H1 (cell line): ENCODE data around the gene NEURL1. TPM values are rescaled to one million over a fixed set of nuclear protein-coding genes. Genes with fewer than 3 reads are reported as not detected.

Source experiments
- CTCF ChIA-PET: fragments of 300-600 bp; sonication (Branson Sonifier 250); formaldehyde crosslinking; loops from one replicate; lab custom pipeline; 2021; ENCODE audit not compliant: partially characterized antibody; lab: Charles Lee
- POLR2A ChIA-PET: fragments of 300-600 bp; sonication (Branson Sonifier 250); formaldehyde crosslinking; loops from one replicate; lab custom pipeline; 2021; ENCODE audit warnings: inconsistent platforms; ENCODE audit not compliant: partially characterized antibody; lab: Charles Lee
- DNase-seq, 2 experiments: peaks; one replicate each; pipeline versions ENCODE4 v3.0.0 to v3.0.0-alpha.2; 2010 to 2022; ENCODE audit warnings: low spot score in 2 of 2, low read depth in 1 of 2, mixed read lengths in 1 of 2
- FAIRE-seq: peaks from 2 replicates; lab custom pipeline; 2011; peaks lifted over from hg19 to GRCh38; lab: Jason Lieb, UNC
- H2AFZ ChIP-seq: 2 replicates; pipeline ENCODE4 v1.8.1; 2012; ENCODE audit warnings: low read length, inconsistent platforms
- H2AK5ac ChIP-seq: 2 replicates; pipeline ENCODE4 v1.6.1; 2013; ENCODE audit warnings: low read depth, low read length
- H2BK120ac ChIP-seq: replicated peaks from 2 replicates; pipeline ENCODE3; 2013; ENCODE audit warnings: low read depth, low read length, inconsistent platforms
- H2BK12ac ChIP-seq: 2 replicates; pipeline ENCODE4 v1.6.1; 2013; ENCODE audit warnings: low read depth, low read length
- H2BK15ac ChIP-seq: 2 replicates; pipeline ENCODE4 v1.6.1; 2013; ENCODE audit warnings: low read length
- H2BK20ac ChIP-seq: 2 replicates; pipeline ENCODE4 v1.6.1; 2013; ENCODE audit warnings: low read length
- H2BK5ac ChIP-seq: 2 replicates; pipeline ENCODE4 v1.6.1; 2013; ENCODE audit warnings: low read depth, low read length
- H3K14ac ChIP-seq: 2 replicates; pipeline ENCODE4 v1.6.1; 2013; ENCODE audit warnings: inconsistent platforms; ENCODE audit not compliant: insufficient read length
- H3K18ac ChIP-seq: 2 replicates; pipeline ENCODE4 v1.6.1; 2013; ENCODE audit warnings: low read length; ENCODE audit errors: extremely low read depth
- H3K23ac ChIP-seq: 2 replicates; pipeline ENCODE4 v1.6.1; 2013; ENCODE audit warnings: inconsistent platforms; ENCODE audit not compliant: insufficient read length
- H3K23me2 ChIP-seq: 2 replicates; pipeline ENCODE4 v1.6.1; 2013; ENCODE audit warnings: low read depth, low read length
- H3K27ac ChIP-seq: 2 replicates; pipeline ENCODE4 v1.6.1; 2011; ENCODE audit warnings: low read depth, low read length, inconsistent platforms
- H3K27me3 ChIP-seq, 4 experiments: replicated peaks in 1 of 4; 1 replicate in 1 of 4; 2 replicates in 3 of 4; pipeline versions ENCODE4 v1.6.1 to v1.8.1; 2011 to 2013; ENCODE audit warnings: low read length in 3 of 4, mild to moderate bottlenecking in 3 of 4, inconsistent platforms in 2 of 4, mixed read lengths in 2 of 4, moderate library complexity in 1 of 4; ENCODE audit not compliant: control insufficient read depth in 3 of 4, insufficient read depth in 3 of 4; ENCODE audit errors: extremely low read depth in 1 of 4
- H3K36me3 ChIP-seq, 4 experiments: 2 replicates each; pipeline versions ENCODE4 v1.6.1 to v1.8.1; 2011 to 2013; ENCODE audit warnings: mild to moderate bottlenecking in 4 of 4, low read length in 3 of 4, moderate library complexity in 2 of 4, control low read depth in 1 of 4, inconsistent platforms in 1 of 4; ENCODE audit not compliant: insufficient read depth in 4 of 4, control insufficient read depth in 2 of 4
- H3K4ac ChIP-seq: replicated peaks from 2 replicates; pipeline ENCODE3; 2013; ENCODE audit warnings: low read length, low read depth, mixed read lengths, inconsistent platforms; ENCODE audit not compliant: insufficient read length
- H3K4me1 ChIP-seq, 4 experiments: replicated peaks in 1 of 4; 1 replicate in 1 of 4; 2 replicates in 3 of 4; pipeline versions ENCODE4 v1.6.1 to v1.8.1; 2011 to 2013; ENCODE audit warnings: low read length in 3 of 4, inconsistent platforms in 2 of 4, mixed read lengths in 1 of 4; ENCODE audit not compliant: insufficient read depth in 4 of 4, control insufficient read depth in 3 of 4
- H3K4me2 ChIP-seq, 2 experiments: 2 replicates each; pipeline versions ENCODE4 v1.6.1 to v1.8.1; 2011 to 2013; ENCODE audit warnings: low read depth in 2 of 2, low read length in 2 of 2, control low read depth in 1 of 2, inconsistent platforms in 1 of 2, mild to moderate bottlenecking in 1 of 2; ENCODE audit not compliant: insufficient read depth in 1 of 2
- H3K4me3 ChIP-seq, 4 experiments: fragments of 200-600, 300-600 bp in 1 of 4; sonication (generic), shearing (Covaris generic), sonication (Bioruptor Twin) in 1 of 4; 2 replicates each; pipeline versions ENCODE4 v1.5.1 to v1.8.1; 2011 to 2016; ENCODE audit warnings: low read length in 4 of 4, low read depth in 3 of 4, control low read depth in 2 of 4, inconsistent platforms in 2 of 4, mild to moderate bottlenecking in 2 of 4, mixed read lengths in 1 of 4, moderate library complexity in 1 of 4; ENCODE audit not compliant: insufficient read depth in 2 of 4; ENCODE audit errors: extremely low read depth in 1 of 4
- H3K56ac ChIP-seq: replicated peaks from 2 replicates; pipeline ENCODE3; 2013; ENCODE audit warnings: low read depth, mild to moderate bottlenecking, mixed read lengths, low read length, inconsistent platforms; ENCODE audit not compliant: insufficient read length
- H3K79me1 ChIP-seq: 2 replicates; pipeline ENCODE4 v1.6.1; 2013; ENCODE audit warnings: low read depth, low read length, control low read depth
- H3K79me2 ChIP-seq, 2 experiments: 2 replicates each; pipeline versions ENCODE4 v1.6.1 to v1.8.1; 2012 to 2013; ENCODE audit warnings: low read length in 2 of 2, mild to moderate bottlenecking in 2 of 2, inconsistent platforms in 1 of 2; ENCODE audit not compliant: insufficient read depth in 2 of 2, control insufficient read depth in 1 of 2
- H3K9ac ChIP-seq, 4 experiments: replicated peaks in 1 of 4; 1 replicate in 1 of 4; 2 replicates in 3 of 4; pipeline versions ENCODE4 v1.6.1 to v1.8.1; 2011 to 2013; ENCODE audit warnings: low read depth in 3 of 4, low read length in 3 of 4, control low read depth in 2 of 4, mild to moderate bottlenecking in 2 of 4, moderate library complexity in 2 of 4, inconsistent platforms in 1 of 4; ENCODE audit errors: extremely low read depth in 1 of 4
- H3K9me3 ChIP-seq, 2 experiments: 2 replicates each; pipeline versions ENCODE4 v1.6.1 to v1.8.1; 2012 to 2013; ENCODE audit warnings: mild to moderate bottlenecking in 2 of 2, moderate library complexity in 2 of 2, control low read depth in 1 of 2, inconsistent platforms in 1 of 2, low read depth in 1 of 2, low read length in 1 of 2, mixed read lengths in 1 of 2; ENCODE audit not compliant: insufficient read depth in 2 of 2
- H4K20me1 ChIP-seq, 2 experiments: replicated peaks in 1 of 2; 2 replicates each; pipeline versions ENCODE3 to v1.8.1; 2011 to 2013; ENCODE audit warnings: inconsistent platforms in 2 of 2, low read length in 2 of 2, mild to moderate bottlenecking in 1 of 2; ENCODE audit not compliant: insufficient read depth in 2 of 2, control insufficient read depth in 1 of 2
- H4K5ac ChIP-seq: 2 replicates; pipeline ENCODE4 v1.6.1; 2013; ENCODE audit warnings: low read length, low read depth, mixed read lengths, inconsistent platforms; ENCODE audit not compliant: insufficient read length
- H4K8ac ChIP-seq: 2 replicates; pipeline ENCODE4 v1.8.0; 2013; ENCODE audit warnings: mild to moderate bottlenecking, moderate library complexity, low read length, inconsistent platforms; ENCODE audit not compliant: insufficient read depth; ENCODE audit errors: extremely low read depth
- H4K91ac ChIP-seq: replicated peaks from 2 replicates; pipeline ENCODE3; 2013; ENCODE audit warnings: low read length, mixed read lengths, inconsistent platforms; ENCODE audit not compliant: insufficient read length
- BACH1 ChIP-seq: IDR thresholded peaks from 2 replicates; pipeline ENCODE4 v1.6.1; 2012; ENCODE audit warnings: low read length, improper control_type of control experiment
- BCL11A ChIP-seq, 2 experiments: IDR thresholded peaks; one replicate each; pipeline ENCODE4 v1.6.1; 2011; ENCODE audit warnings: low read depth in 2 of 2, low read length in 2 of 2, mild to moderate bottlenecking in 2 of 2
- CHD1 ChIP-seq: IDR thresholded peaks from 2 replicates; pipeline ENCODE4 v1.6.1; 2012; ENCODE audit warnings: low read depth, low read length, improper control_type of control experiment
- KDM4A ChIP-seq: IDR thresholded peaks from one replicate; pipeline ENCODE4 v1.7.1; 2012; ENCODE audit warnings: low read depth, mild to moderate bottlenecking, moderate library complexity, low read length, inconsistent platforms; ENCODE audit not compliant: severe bottlenecking
- RNF2 ChIP-seq: fragments of 200-900, 300-1000 bp; sonication (generic); IDR thresholded peaks from 2 replicates; pipeline ENCODE4 v1.7.1; 2016; ENCODE audit warnings: borderline replicate concordance, low read depth, mild to moderate bottlenecking, antibody characterized with exemption, low read length; ENCODE audit not compliant: poor library complexity, severe bottlenecking; ENCODE audit errors: missing control alignments
- SIX5 ChIP-seq: IDR thresholded peaks from 2 replicates; pipeline ENCODE4 v1.6.1; 2011; ENCODE audit warnings: mild to moderate bottlenecking, low read depth, low read length
- SP1 ChIP-seq: IDR thresholded peaks from 2 replicates; pipeline ENCODE4 v1.6.1; 2011; ENCODE audit warnings: low read depth, low read length
- SP4 ChIP-seq: IDR thresholded peaks from 2 replicates; pipeline ENCODE4 v1.6.1; 2012; ENCODE audit warnings: low read length, inconsistent platforms
- TEAD4 ChIP-seq: IDR thresholded peaks from 2 replicates; pipeline ENCODE4 v1.6.1; 2012; ENCODE audit warnings: low read depth, low read length, inconsistent platforms, mixed read lengths
- WGBS, 2 experiments: shearing (Covaris generic) in 1 of 2; methylation state at CpG; one replicate each; pipeline versions ENCODE4 v1.1.6 to v1.1.7; 2013 to 2015; ENCODE audit warnings: low lambda C conversion rate in 2 of 2, mixed read lengths in 2 of 2, inconsistent platforms in 1 of 2, low coverage in 1 of 2, missing lambda C conversion rate in 1 of 2; ENCODE audit not compliant: insufficient replicate concordance in 2 of 2, insufficient coverage in 1 of 2, insufficient read length in 1 of 2; ENCODE audit errors: extremely low coverage in 1 of 2, missing lambda C conversion rate in 1 of 2; 5-methylcytosine and 5-hydroxymethylcytosine counted together
- polyA plus RNA-seq, 7 experiments: library from polyadenylated mRNA; depleted of rRNA in 3 of 7; stranded (reverse) in 5 of 7; unstranded in 2 of 7; fragments of >200 nt in 5 of 7; fragments of 200-250 nt in 2 of 7; gene quantifications; 1 replicate in 5 of 7; 2 replicates in 1 of 7; 4 replicates in 1 of 7; pipeline versions ENCODE4 v1.2.1 to v1.2.3, GENCODE V29; 2011 to 2013; ENCODE audit warnings: missing spikeins in 2 of 7, mixed read lengths in 2 of 7
- total RNA-seq: library from RNA; stranded (reverse); fragmentation: NEBNext Ultra II Directional; extraction: Animal tissue kit (Norgen Biotek cat#: 25700); gene quantifications from 2 replicates; pipeline ENCODE4 v1.2.1, GENCODE V29; 2021

Gene NEURL1
- total and polyA plus RNA-seq, 2 of the 8 experiments (the other 6 are each of a cell fraction or from before 2014, with no cell fraction given), result 0.54 to 0.58 TPM

DNA sequence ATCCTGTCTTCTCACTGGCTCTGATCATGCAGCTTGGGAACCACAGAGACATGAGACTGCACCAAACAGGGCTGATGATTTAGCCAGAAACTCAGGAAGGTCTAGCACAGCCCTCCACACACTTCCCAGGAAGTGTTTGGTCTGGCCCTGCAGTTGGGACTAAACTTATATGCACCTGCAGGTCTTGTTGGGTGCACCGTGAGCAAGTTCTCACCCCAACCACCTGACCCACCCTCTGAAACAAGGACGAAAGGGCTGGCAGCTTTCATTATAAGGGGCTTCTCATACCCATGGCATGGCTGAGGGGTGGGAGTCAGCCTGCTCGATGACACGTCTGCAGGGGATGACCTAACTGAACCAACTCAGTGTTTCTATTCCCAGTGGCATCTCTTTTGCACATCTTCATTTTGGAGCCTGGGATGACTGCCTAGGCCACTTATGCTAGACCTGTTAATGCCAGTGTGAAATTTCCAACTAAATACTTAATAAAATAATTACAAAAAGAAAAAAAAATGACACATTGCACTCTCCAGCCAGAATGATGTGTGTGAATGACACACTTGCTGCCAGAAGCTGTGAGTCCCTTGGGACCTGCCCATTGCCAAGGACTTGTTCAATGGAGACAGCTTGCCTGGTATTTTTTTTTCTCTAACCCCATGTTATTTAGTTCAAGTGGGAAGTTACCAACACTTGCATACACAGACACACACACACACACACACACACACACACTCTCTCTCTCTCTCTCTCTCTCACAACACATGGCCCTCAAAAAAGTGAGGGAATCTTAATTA lies 102.6 kb downstream of the NEURL1 start:
- no peaks in the 10 kb centered on the region for H3K79me1 ChIP-seq
- no peak overlapping the region for H3K56ac ChIP-seq
- H2BK120ac ChIP-seq, result no peak overlapping the region
- no peaks in the 10 kb centered on the region for H3K9me3 ChIP-seq
- H4K20me1 ChIP-seq, result no peaks in the 10 kb centered on the region
- no peak overlapping the region for H3K14ac ChIP-seq
- no peak overlapping the region for H2BK12ac ChIP-seq
- no peak overlapping the region for H3K27ac ChIP-seq
- H4K5ac ChIP-seq, result no peak overlapping the region
- H2BK15ac ChIP-seq, result no peak overlapping the region
- no peaks in the 10 kb centered on the region; a peak in 2 of 7 replicates for H3K27me3 ChIP-seq
- no peak overlapping the region for H2BK5ac ChIP-seq
- H3K79me2 ChIP-seq, result no peaks in the 10 kb centered on the region
- H4K8ac ChIP-seq, result no peak overlapping the region
- no peak overlapping the region for H2AFZ ChIP-seq
- no peak overlapping the region for H3K4ac ChIP-seq
- POLR2A ChIA-PET, result interaction anchor here (0.6 kb wide), 1 partner anchor 150 kb away, joined by 3 read pairs; no protein-coding TSS in a partner anchor
- H3K23ac ChIP-seq, result no peak overlapping the region
- no peak overlapping the region for H2AK5ac ChIP-seq
- no peaks in the 10 kb centered on the region for H3K23me2 ChIP-seq
- CTCF ChIA-PET, result interaction anchor here (0.7 to 19.1 kb wide), 13 partner anchors 9 to 117 kb away, joined by 3 to 448 read pairs (median 4); no protein-coding TSS in a partner anchor
- no peak overlapping the region for H3K9ac ChIP-seq
- TF ChIP-seq KDM4A, result no peak
- no peak for TF ChIP-seq BCL11A (IDR thresholded peaks at IDR 0.05; ENCODE audit: low read depth in 2 of 2, low read length in 2 of 2)
- no peak for TF ChIP-seq TEAD4
- TF ChIP-seq RNF2, result no peak
- TF ChIP-seq SP4, result no peak
- TF ChIP-seq CHD1, result no peak
- TF ChIP-seq SIX5, result no peak
- no peak for TF ChIP-seq BACH1
- no peak for TF ChIP-seq SP1
- no peak overlapping the region for H4K91ac ChIP-seq
- H3K18ac ChIP-seq, result no peak overlapping the region
- peaks cover 0 to 5% (median 1%) of the 10 kb centered on the region in 4 experiments; a peak in 3 of 7 replicates for H3K4me1 ChIP-seq
- WGBS, 2 experiments, result 85% methylated on average over 4 of the region's 4 CpGs; no CpG with 5 or more reads in 1 of the 2 experiments
- FAIRE-seq (no peak), DNase-seq (no peak)
- H3K4me2 ChIP-seq, result no peak overlapping the region
- H3K4me3 ChIP-seq, result no peak overlapping the region
- H2BK20ac ChIP-seq, result no peak overlapping the region
- H3K36me3 ChIP-seq, result no peaks in the 10 kb centered on the region
